Keratinocyte (primary cell): ENCODE measurements around the gene TAMM41.

Experiments used
- CTCF ChIP-seq, 3 experiments: IDR thresholded peaks in 1 of 3; conservative IDR thresholded peaks in 1 of 3; optimal IDR thresholded peaks in 1 of 3; 2 replicates in 2 of 3; 3 replicates in 1 of 3; pipeline versions ENCODE3 to v1.5.1; 2011; ENCODE audit warnings: low read length in 3 of 3, mild to moderate bottlenecking in 3 of 3, moderate library complexity in 2 of 3, control low read depth in 1 of 3, inconsistent platforms in 1 of 3; ENCODE audit not compliant: insufficient read depth in 2 of 3; ENCODE audit errors: extremely low read depth in 1 of 3
- EZH2 ChIP-seq: IDR thresholded peaks from one replicate; pipeline ENCODE4 v1.6.1; 2012; ENCODE audit warnings: inconsistent platforms, mild to moderate bottlenecking, low read length, moderate library complexity

GRCh38 chr3:11847607-11848006, 922 bp upstream of the TAMM41 start:
- TF ChIP-seq CTCF (optimal IDR thresholded peaks at IDR 0.05 in 1 of 3, IDR thresholded peaks at IDR 0.05 in 1 of 3, conservative IDR thresholded peaks at IDR 0.05 in 1 of 3; ENCODE audit: extremely low read depth in 1 of 3, insufficient read depth in 2 of 3, low read length in 3 of 3) = peak in 2 of 3 experiments; percentile 29 to 49
- TF ChIP-seq EZH2 = no peak
